Esophagus squamous epithelium (tissue), 5 donors: ENCODE data around the gene EML1. TPM values are rescaled to one million over a fixed set of nuclear protein-coding genes. Genes with fewer than 3 reads are reported as not detected.

Experiments used
- DNase-seq: peaks from one replicate; lab custom pipeline; 2025; lab: John Stamatoyannopoulos, UW
- H3K27ac ChIP-seq, 4 donors: fragments of 200-600 bp; sonication (generic); one replicate each; pipeline ENCODE4 v1.5.1; 2016 to 2019; ENCODE audit warnings: mild to moderate bottlenecking in 1 of 4
- H3K27me3 ChIP-seq, 4 donors: fragments of 200-600 bp; sonication (generic); 1 replicate in 3 of 4; 2 replicates in 1 of 4; pipeline versions ENCODE4 v1.5.1 to v1.6.0; 2017 to 2021; ENCODE audit warnings: antibody characterized with exemption in 1 of 4
- H3K36me3 ChIP-seq, 3 donors: fragments of 200-600 bp; sonication (generic); one replicate each; pipeline ENCODE4 v1.5.1; 2016 to 2019
- H3K4me1 ChIP-seq, 3 donors: fragments of 200-600 bp; sonication (generic); one replicate each; pipeline ENCODE4 v1.5.1; 2017 to 2019
- H3K4me3 ChIP-seq, 4 donors: fragments of 200-600 bp; sonication (generic); 1 replicate in 3 of 4; 2 replicates in 1 of 4; pipeline ENCODE4 v1.5.1; 2016 to 2019; ENCODE audit warnings: mild to moderate bottlenecking in 2 of 4, moderate library complexity in 1 of 4
- H3K9me3 ChIP-seq, 3 donors: fragments of 200-600 bp; sonication (generic); one replicate each; pipeline ENCODE4 v1.5.1; 2016 to 2019
- CTCF ChIP-seq, 6 experiments: fragments of 450-650 bp in 4 of 6; fragments of 200-600 bp in 2 of 6; sonication (generic) in 2 of 6; IDR thresholded peaks; one replicate each; pipeline ENCODE4 v1.5.1; 2016 to 2019; ENCODE audit warnings: antibody characterized with exemption in 6 of 6, mild to moderate bottlenecking in 4 of 6, moderate library complexity in 4 of 6
- POLR2A ChIP-seq, 4 donors: fragments of 450-650 bp; IDR thresholded peaks; one replicate each; pipeline ENCODE4 v1.6.1; 2017; ENCODE audit warnings: antibody characterized with exemption in 4 of 4, mild to moderate bottlenecking in 4 of 4, moderate library complexity in 3 of 4
- WGBS, 2 donors: methylation state at CpG; one replicate each; pipeline ENCODE4 v1.1.5; 2018; 5-methylcytosine and 5-hydroxymethylcytosine counted together
- intact Hi-C: fragments of 100-400 bp; cut with DNase I; formaldehyde crosslinking; loops from one replicate; pipeline ENCODE4 v1.15.0; 2022
- total RNA-seq, 4 donors: library from RNA; depleted of rRNA; stranded (reverse); fragments of >200 nt; gene quantifications; one replicate each; pipeline ENCODE4 v1.1.0, GENCODE V29; 2016
- donor health status: DM: yes; HTN: yes; CAD: no.

Gene EML1
- total RNA-seq, 4 donors from 2014 or later = 3.0 to 22.9 (median 9.4) TPM

- Histone ChIP-seq H3K4me3 (no peak overlapping the region), H3K27ac (no peak overlapping the region), H3K36me3 (no peaks in the 10 kb centered on the region), H3K9me3 (peaks cover 0 to 11% (median 0%) of the 10 kb centered on the region in 3 donors), H3K27me3 (no peaks in the 10 kb centered on the region), H3K4me1 (peaks cover 0 to 21% (median 3%) of the 10 kb centered on the region in 3 donors)
- no peak for DNase-seq
- no peak for TF ChIP-seq CTCF (IDR thresholded peaks at IDR 0.05)
- no peak for TF ChIP-seq POLR2A (IDR thresholded peaks at IDR 0.05)
- intact Hi-C loops = no loop called here
These were observed 182.0 kb downstream of the EML1 start for GRCh38 chr14:99975190-99975589.

- Histone ChIP-seq H3K27me3 (no peaks in the 10 kb centered on the region), H3K36me3 (no peaks in the 10 kb centered on the region), H3K4me1 (peaks cover 0 to 27% (median 3%) of the 10 kb centered on the region in 3 donors), H3K9me3 (peaks cover 0 to 11% (median 0%) of the 10 kb centered on the region in 3 donors), H3K27ac (no peak overlapping the region), H3K4me3 (no peak overlapping the region)
- TF ChIP-seq CTCF (IDR thresholded peaks at IDR 0.05) = no peak
- no peak for TF ChIP-seq POLR2A (IDR thresholded peaks at IDR 0.05)
- WGBS, 2 donors = 74 to 87% methylated on average over 1 of the region's 1 CpG
- no peak for DNase-seq
- intact Hi-C loops = no loop called here
These were observed 182.8 kb downstream of the EML1 start for GRCh38 chr14:99976021-99976420.

- TF ChIP-seq POLR2A (IDR thresholded peaks at IDR 0.05) = no peak
- no peak for TF ChIP-seq CTCF (IDR thresholded peaks at IDR 0.05)
- WGBS, 2 donors = 40 to 59% methylated on average over 3 of the region's 3 CpGs
- Histone ChIP-seq H3K4me3 (no peak overlapping the region), H3K27ac (no peak overlapping the region), H3K4me1 (peaks cover 0 to 32% (median 3%) of the 10 kb centered on the region in 3 donors), H3K36me3 (no peaks in the 10 kb centered on the region), H3K27me3 (no peaks in the 10 kb centered on the region), H3K9me3 (peaks cover 0 to 11% (median 0%) of the 10 kb centered on the region in 3 donors)
- DNase-seq = no peak
- intact Hi-C loops = no loop called here
These were observed 183.5 kb downstream of the EML1 start for GRCh38 chr14:99976681-99977080.

DNA sequence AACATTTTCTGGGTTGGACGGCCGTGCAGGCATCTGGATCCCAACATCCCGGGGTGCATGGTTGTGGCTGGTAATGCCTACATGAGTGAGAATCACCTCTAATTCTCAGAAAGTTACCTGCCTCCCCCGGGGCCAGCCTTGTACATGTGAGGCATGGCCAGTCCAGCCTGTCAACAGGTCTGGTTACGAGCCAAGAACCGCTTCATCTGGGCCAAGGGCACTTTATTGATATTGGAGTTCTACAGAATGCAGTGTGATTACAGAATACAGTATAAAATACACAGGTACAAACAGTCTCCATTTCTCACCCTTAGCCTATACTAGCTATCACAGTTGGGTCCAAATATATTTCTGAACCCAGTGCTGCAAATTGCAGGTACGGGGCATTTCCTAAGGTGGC is 187.1 kb downstream of the EML1 start:
- no peak overlapping the region for H3K4me3 ChIP-seq
- peaks cover 0 to 4% (median 0%) of the 10 kb centered on the region in 3 donors for H3K9me3 ChIP-seq
- no peak for TF ChIP-seq CTCF (IDR thresholded peaks at IDR 0.05)
- TF ChIP-seq POLR2A (IDR thresholded peaks at IDR 0.05) = no peak
- 78 to 89% methylated on average over 6 to 7 of the region's 7 CpGs for WGBS, 2 donors
- H3K36me3 ChIP-seq = no peaks in the 10 kb centered on the region
- H3K4me1 ChIP-seq = peaks cover 0 to 35% (median 4%) of the 10 kb centered on the region in 3 donors
- no peak overlapping the region for H3K27ac ChIP-seq
- intact Hi-C loops = loop anchor here (5.0 kb wide), 2 partner anchors 127 to 212 kb away; no protein-coding TSS in a partner anchor
- no peak for DNase-seq
- H3K27me3 ChIP-seq = no peaks in the 10 kb centered on the region

DNA sequence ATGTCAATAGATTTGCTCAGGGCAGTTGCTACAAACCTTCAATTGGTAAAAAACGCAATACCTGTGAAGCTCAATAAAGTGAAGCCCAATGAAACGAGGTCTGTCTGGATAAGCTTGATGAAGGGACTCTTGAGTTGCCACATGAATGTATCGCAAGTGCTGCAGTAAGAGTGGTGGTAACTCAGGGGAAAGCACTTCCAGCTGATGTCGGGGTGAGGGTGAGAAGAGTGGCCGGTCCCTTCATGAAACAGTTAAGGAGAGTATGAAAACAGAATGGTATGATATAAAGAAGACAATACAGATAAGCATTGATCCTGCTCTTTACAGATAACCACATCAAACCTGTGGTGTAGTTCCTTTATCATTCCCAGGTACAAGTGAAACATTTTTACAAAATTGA is 188.6 kb downstream of the EML1 start:
- Histone ChIP-seq H3K27ac (no peak overlapping the region), H3K4me1 (peaks cover 0 to 35% (median 4%) of the 10 kb centered on the region in 3 donors), H3K4me3 (no peak overlapping the region), H3K27me3 (no peaks in the 10 kb centered on the region), H3K36me3 (no peaks in the 10 kb centered on the region), H3K9me3 (no peaks in the 10 kb centered on the region)
- intact Hi-C loops = loop anchor here (5.0 kb wide), 2 partner anchors 125 to 210 kb away; no protein-coding TSS in a partner anchor
- no peak for DNase-seq
- TF ChIP-seq POLR2A (IDR thresholded peaks at IDR 0.05) = no peak
- TF ChIP-seq CTCF (IDR thresholded peaks at IDR 0.05) = no peak
- 78 to 86% methylated on average over 5 of the region's 5 CpGs for WGBS, 2 donors
